GM12891 (cell line): ENCODE results near the gene KXD1.
A peak's percentile ranks its signal among the peaks of the same experiment; 100 is the strongest.
"Not testable (repeated sequence)": the region's sequence is repeated elsewhere in the genome, so short reads cannot be mapped to it uniquely, and the experiment has no call there.

Experiments
- DNase-seq: peaks from one replicate; pipeline ENCODE4 v3.0.0; 2011; ENCODE audit warnings: low spot score; ENCODE audit not compliant: insufficient read length
- FAIRE-seq: peaks from 2 replicates; lab custom pipeline; 2011; peaks lifted over from hg19 to GRCh38; lab: Jason Lieb, UNC
- PAX5 ChIP-seq: IDR thresholded peaks from 2 replicates; pipeline ENCODE4 v1.6.1; 2011; ENCODE audit warnings: low read length, moderate library complexity, mild to moderate bottlenecking; ENCODE audit not compliant: insufficient read depth, severe bottlenecking
- POLR2A ChIP-seq: IDR thresholded peaks from 2 replicates; pipeline ENCODE4 v1.6.1; 2011; ENCODE audit warnings: low read depth, low read length, control low read depth
- POLR2AphosphoS5 ChIP-seq: IDR thresholded peaks from 2 replicates; pipeline ENCODE4 v1.6.1; 2011; ENCODE audit warnings: low read depth, low read length, control low read depth
- POU2F2 ChIP-seq: IDR thresholded peaks from 2 replicates; pipeline ENCODE4 v1.6.1; 2011; ENCODE audit warnings: low read depth, mild to moderate bottlenecking, control low read depth, low read length, moderate library complexity
- SPI1 ChIP-seq: IDR thresholded peaks from 2 replicates; pipeline ENCODE4 v1.6.1; 2011; ENCODE audit warnings: low read depth, low read length, control low read depth
- TAF1 ChIP-seq: IDR thresholded peaks from 2 replicates; pipeline ENCODE4 v1.6.1; 2011; ENCODE audit warnings: low read depth, low read length, control low read depth

The KXD1 gene

DNA sequence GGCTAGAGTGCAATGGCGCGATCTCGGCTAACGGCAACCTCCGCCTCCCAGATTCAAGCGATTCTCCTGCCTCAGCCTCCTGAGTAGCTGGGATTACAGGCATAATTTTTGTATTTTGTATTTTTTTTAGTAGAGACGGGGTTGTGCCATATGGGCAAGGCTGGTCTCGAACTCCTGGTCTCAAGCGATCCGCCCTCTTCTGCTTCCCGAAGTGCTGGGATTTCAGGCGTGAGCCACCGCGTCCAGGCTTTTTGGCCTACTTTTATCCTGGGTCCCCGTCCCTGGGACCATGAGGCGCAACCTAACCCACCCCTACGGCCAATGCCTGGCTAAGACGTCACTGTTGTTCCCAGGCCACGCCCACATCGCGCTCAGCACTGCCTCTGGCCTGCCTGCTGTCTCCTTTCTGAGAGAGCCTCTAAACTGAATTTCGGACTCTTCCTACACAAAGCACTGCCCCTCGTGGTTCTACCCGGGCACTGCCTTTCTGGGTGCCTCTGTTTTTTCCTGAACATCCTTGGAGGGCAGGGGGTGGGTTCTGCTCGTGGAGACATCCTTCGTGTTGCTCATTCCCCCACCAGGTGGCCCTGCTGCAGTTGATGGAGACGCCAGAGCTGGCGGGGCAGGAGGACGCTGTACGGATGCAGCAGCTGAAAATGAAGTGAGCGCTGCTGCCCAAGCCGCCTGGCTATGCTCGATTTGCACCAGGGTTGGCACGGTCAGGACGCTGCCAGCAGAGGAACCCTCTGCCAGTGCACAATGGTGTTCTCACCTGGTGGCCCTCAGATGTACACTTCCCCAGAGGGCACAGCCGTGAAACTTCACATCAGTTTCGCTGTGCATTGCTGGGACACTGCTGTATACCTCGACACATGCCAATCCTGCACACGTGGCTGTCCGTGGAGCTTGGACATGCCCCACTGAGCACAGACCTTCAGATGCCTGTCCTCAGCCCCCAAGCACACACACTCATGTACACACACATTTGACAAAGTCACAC, 32.9 kb downstream of the KXD1 start:
- DNase-seq = no peak
- FAIRE-seq = no peak
- TF ChIP-seq POLR2A = no peak
- no peak for TF ChIP-seq POU2F2

DNA sequence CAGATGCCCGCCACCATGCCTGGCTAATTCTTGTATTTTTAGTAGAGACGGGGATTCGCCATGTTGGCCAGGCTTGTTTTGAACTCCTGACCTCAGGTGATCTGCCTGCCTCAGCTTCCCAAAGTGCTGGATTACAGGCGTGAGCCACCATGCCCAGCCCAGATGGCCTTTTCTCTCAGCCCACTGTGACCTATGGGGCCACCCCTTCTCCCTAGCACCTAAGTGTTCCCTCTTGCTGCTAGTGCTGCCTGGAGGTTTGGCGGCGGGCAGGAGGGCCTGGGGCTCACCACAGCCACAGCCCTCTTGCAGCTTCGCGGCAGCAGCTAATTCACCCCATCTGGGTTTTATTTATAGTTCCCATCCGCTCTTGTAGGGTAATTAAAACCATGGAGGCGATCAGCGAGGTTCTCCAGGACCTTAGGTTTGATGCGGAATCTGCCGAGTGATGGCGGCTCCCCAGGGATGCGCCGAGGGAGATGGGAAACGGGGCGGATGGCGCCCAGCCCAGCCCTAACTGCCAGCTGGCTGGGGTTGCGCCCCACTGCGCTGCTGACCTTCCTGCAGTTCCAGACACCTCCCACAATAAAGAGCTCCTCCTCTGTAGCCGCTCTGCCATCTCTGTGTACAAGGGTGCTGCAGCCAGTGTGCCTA, 34.2 kb downstream of the KXD1 start:
- TF ChIP-seq SPI1 (no peak), TAF1 (no peak), PAX5 (no peak), POLR2A (no peak), POU2F2 (no peak), POLR2AphosphoS5 (no peak)
- FAIRE-seq (no peak), DNase-seq (no peak)

DNA sequence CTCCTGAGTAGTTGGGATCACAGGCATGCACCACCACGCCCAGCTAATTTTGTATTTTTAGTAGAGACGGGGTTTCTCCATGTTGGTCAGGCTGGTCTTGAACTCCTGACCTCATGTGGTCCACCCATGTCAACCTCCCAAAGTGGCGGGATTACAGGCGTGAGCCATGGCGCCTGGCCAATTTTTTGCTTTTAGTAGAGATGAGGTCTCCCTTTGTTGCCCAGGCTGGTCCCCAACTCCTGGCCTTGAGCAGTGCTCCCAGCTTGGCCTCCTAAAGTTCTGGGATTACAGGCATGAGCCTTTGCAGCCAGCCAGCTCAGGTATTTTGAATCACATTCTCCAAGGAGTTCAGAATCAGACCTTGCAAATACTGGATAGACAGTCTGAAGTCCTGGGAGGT, 35.1 kb downstream of the KXD1 start:
- not testable (repeated sequence) for DNase-seq, FAIRE-seq

DNA sequence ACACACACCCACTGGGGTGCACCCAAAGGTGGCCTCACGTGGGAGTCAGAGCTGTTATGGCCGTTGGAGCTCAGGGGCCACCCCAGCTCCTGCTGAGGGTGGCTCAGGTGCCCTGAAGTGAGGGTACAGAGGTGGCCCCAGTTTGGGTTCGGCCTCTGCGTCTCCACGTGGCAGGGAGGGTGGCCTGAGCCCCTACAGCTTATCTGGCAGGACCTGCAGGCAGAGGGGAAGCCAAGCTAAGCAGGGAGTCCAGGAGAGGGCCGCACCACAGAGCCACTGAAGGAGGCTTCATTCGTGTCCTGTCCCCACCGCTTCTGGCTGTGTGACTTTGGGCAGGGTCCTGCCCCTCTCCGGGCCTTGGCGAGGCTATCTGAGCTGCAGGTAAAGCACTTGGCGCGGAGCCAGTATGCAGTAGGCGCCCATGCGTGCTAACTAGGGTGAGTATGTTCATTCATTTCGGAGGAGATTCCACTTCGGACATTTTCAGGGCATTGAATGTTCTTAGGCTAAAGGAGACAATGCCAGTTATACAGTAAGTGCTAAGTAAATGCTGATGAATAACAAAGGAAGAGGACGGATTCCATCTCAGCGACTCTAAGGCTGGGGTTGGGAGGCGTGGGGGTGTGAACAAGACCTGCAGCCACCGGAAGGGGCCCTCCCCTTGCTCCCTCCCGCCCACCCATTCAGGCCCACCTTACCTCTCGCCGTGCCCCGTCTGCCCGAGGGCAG, 35.9 kb downstream of the KXD1 start:
- no peak for FAIRE-seq
- DNase-seq = no peak
- TF ChIP-seq TAF1 (no peak), PAX5 (no peak)

DNA sequence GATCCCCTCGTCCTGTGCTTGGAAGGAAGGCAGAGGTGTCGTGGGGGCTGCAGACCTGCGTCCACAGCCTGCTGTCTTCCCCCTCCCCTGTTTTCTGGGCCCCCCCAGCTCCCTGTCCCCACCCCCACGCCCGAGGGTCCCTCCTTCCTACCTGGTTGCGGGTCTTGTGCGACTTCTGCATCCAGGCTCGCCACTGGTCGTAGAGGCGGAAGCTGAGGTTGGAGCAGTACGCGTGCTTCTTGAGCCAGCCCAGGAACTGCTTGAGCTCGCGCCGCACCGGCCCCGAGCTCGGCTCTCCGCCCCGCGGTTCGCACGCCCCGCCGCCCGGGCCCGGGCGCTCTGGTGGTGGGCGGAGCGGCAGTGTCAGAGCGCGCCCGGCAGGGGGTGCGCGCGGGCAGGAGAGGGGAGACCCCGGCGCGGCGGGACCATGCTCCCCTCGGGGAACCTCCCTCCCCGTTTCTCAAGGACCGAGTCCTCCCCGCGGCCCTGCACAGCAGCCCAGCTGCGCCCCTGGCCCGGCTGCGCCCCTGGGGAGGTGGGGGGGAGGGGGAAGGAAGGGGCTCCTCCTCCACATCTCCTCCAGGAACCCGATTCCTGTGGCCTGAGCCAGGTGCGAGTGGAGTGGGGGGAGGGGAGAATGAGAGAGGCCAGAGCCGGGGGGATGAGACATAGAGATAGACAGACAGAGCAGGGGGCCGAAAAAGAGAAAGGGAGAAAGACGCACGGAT, 36.6 kb downstream of the KXD1 start:
- peak; percentile 97 for DNase-seq
- TF ChIP-seq POLR2AphosphoS5 (no peak), PAX5 (no peak), TAF1 (no peak), POU2F2 (no peak), POLR2A (no peak), SPI1 (no peak)
- FAIRE-seq = peak; percentile 90

DNA sequence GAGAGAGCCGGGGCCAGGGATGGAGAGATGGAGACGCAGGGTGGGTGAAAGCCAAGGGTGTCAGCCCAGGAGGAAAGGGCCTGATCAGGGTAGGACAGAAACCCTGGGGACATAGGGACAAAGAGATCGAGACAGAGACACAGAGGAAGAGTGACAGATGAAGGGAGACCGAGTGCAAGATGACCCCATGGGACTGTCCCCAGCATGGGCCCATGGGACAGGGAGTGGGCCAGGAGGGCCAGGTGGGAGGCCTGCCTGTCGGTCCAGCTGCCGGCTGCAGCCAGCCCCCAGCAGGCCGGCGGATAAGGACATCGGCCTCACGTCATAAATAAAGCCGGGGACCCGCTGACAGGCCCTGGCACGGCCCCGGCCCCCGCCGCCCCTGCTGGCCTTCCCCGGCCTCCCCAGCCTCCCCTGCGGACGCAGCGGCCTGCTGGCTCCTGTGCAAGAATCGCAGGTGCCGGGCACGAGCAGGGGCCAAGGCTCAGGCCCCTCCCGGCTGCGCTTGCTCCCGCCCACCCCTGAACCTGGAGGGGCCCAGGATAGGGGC, 37.2 kb downstream of the KXD1 start:
- no peak for TF ChIP-seq SPI1
- TF ChIP-seq PAX5 = no peak
- TF ChIP-seq POU2F2 = no peak
- FAIRE-seq (no peak), DNase-seq (no peak)

DNA sequence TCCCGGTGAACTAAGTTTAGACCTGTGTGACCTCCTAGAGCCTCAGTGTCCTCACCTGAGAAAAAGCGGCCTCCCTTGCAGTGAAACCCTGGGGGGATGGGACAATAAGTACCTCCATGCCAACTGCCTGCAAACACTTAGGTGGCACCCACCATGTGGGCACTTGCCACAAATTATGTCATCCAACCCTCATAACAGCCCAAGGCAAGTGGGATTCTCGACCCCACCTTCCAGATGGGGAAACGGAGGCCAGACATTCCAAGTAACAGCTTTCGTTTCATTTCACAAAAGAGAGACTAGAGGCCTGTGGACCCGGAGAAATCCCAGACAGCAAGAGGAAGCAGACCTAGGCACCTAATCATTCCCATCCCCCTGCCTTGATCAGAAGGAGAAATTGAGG, 37.8 kb downstream of the KXD1 start:
- FAIRE-seq (no peak), DNase-seq (no peak)
- no peak for TF ChIP-seq PAX5
- TF ChIP-seq TAF1 = no peak
- no peak for TF ChIP-seq POLR2AphosphoS5
- TF ChIP-seq POU2F2 = no peak
- no peak for TF ChIP-seq POLR2A
- TF ChIP-seq SPI1 = no peak

DNA sequence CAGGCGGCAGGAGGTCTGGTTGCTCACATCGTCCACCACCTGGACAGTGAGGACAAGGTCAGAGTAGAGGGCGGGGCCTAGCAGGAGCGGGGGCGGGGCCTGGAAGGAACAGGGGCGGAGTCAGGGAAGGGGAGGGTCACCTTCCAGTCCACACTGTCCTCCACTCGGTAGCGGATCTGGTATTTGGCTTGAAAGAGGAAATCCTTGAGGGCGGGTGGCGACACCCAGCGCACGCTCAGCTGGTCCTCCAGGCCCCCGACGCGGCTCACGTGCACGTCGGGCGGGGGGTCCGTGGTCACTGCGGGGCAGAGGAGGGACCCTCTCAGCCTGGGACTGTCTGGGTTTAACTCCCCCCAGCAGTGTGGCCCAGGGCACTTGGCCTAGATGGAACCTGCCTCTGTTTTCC, 39.1 kb downstream of the KXD1 start:
- DNase-seq = no peak
- TF ChIP-seq POU2F2 = no peak
- TF ChIP-seq POLR2A = no peak
- no peak for TF ChIP-seq TAF1
- no peak for TF ChIP-seq SPI1
- no peak for TF ChIP-seq POLR2AphosphoS5
- TF ChIP-seq PAX5 = no peak
- FAIRE-seq = no peak

DNA sequence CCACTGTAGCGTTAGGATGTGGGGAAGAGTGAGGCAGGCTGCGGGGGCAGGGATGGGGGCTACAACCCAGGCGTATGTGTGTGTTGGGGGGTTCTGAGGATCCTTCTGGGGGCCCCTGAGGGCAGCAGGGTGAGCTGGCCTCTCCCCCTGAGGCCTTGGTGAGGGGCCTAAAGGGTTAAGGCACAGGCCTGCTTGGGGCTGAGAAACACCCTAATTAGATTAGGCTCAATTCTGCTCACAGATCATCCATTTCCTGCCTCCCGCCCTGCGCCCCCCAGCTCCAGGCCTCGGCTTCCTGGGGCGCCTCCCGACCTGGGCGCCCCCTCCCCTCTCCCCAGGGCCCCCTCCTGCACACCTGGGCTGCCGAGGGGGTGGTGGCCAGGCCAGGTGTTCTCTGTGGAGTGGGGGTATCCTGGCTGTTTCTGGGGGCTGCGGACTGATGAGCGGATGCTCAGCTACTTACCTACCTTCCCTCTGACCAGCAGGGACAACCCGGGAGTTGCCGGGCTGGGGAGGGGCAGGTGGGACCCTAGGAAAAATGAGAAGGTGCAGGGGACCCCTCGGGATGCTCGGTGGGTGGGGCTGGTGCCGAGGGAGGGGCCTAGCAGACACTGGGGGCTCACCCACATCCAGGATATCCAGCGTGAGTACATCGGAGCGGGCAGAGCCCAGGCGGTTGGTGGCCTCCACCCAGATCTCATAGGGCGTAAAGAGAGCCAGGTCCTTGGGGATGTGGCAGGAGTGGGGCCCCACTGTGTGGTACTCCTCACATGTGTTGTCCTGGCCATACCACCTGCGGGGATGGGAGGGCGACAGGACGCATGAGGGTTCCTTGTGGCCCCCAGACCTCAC, 40.4 kb downstream of the KXD1 start:
- DNase-seq (no peak), FAIRE-seq (no peak)
- TF ChIP-seq TAF1 = no peak
- TF ChIP-seq POU2F2 = no peak
- TF ChIP-seq POLR2A = no peak

DNA sequence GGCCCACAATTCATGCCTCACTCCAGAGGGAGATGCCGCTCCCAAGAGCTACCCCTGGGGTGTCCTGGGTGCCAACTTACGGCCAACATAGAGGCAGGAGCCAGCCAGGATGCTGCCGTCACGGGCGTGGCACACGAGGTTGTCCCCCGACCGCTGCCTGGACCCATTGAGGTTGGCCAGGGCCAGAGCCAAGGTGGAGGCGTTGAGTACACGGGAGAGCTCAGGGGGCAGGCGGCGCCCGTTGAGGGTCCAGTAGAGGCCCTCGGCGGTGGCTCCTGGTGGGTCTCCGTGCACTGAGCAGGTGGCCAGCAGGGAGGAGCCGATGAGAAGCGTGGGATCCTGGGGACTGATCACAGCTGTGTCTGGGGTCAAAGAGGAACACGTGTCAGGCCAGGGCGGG, 41.8 kb downstream of the KXD1 start:
- FAIRE-seq = no peak
- TF ChIP-seq SPI1 = no peak
- no peak for TF ChIP-seq POU2F2
- no peak for TF ChIP-seq PAX5
- no peak for TF ChIP-seq POLR2AphosphoS5
- TF ChIP-seq POLR2A = no peak
- TF ChIP-seq TAF1 = no peak
- DNase-seq = no peak

DNA sequence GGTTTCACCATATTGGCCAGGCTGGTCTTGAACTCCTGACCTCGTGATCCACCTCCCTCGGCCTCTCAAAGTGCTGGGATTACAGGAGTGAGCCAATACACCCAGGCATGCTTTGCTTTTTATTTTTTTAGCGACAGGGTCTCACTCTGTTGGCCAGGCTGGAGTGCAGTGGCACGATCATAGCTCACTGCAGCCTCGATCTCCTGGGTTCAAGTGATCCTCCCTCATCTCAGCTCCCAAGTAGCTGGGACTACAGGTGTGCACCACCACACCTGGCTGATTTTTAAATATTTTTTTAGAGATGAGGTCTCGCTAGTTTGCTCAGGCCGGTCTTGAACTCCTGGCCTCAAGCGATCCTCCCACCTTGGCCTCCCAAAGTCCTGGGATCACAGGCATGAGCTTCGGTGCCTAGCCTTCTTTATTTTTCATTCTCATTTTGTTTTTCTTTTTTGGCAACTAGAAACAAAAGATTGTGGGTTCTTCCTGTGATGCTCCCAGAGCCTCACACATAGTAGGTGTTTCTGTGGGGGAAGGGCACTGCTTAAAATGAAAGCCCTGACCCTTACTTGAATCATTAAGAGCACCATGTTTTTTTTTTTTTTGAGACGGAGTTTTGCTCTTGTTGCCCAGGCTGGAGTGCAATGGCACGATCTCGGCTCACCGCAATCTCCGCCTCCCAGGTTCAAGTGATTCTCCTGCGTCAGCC, 43.2 kb downstream of the KXD1 start:
- DNase-seq, FAIRE-seq: not testable (repeated sequence)
